B cell (primary cell): ENCODE results near the gene BEAN1.

Experiments
- EZH2 ChIP-seq: IDR thresholded peaks from 2 replicates; pipeline ENCODE4 v1.6.1; 2012; ENCODE audit warnings: borderline replicate concordance, low read depth, mild to moderate bottlenecking, moderate library complexity, low read length; ENCODE audit not compliant: insufficient read depth, poor library complexity, severe bottlenecking
- TF ChIP-seq, protein P1 (sequence below): fragments of 200-600 bp; IDR thresholded peaks from one replicate; pipeline ENCODE4 v1.8.0; 2022; ENCODE audit warnings: antibody characterized with exemption, mild to moderate bottlenecking

DNA sequence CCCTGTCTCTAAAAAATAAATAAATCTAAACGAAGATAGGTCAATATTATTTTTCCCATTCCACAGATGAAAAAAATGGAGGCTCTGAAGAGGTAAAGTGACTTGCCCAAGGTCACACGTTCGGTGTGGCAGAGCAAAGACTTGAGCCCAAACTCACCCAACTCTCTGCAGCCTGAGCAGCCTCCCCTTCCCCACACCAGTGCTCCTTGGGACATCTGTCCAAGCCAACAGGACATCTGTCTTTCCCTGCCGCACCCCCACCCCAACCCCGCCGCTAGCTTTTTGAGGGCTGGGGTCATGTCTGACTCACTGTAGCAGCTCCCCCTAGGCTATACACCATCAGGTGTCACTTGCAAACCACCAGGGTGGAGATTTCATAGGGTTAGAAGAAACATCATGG, 5.2 kb upstream of the BEAN1 start:
- TF ChIP-seq, protein P1, sequence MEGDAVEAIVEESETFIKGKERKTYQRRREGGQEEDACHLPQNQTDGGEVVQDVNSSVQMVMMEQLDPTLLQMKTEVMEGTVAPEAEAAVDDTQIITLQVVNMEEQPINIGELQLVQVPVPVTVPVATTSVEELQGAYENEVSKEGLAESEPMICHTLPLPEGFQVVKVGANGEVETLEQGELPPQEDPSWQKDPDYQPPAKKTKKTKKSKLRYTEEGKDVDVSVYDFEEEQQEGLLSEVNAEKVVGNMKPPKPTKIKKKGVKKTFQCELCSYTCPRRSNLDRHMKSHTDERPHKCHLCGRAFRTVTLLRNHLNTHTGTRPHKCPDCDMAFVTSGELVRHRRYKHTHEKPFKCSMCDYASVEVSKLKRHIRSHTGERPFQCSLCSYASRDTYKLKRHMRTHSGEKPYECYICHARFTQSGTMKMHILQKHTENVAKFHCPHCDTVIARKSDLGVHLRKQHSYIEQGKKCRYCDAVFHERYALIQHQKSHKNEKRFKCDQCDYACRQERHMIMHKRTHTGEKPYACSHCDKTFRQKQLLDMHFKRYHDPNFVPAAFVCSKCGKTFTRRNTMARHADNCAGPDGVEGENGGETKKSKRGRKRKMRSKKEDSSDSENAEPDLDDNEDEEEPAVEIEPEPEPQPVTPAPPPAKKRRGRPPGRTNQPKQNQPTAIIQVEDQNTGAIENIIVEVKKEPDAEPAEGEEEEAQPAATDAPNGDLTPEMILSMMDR = no peak
- no peak for TF ChIP-seq EZH2
